ENCODE measurements around the gene TTC33.
"Not testable (repeated sequence)": the region's sequence is repeated elsewhere in the genome, so short reads cannot be mapped to it uniquely, and the experiment has no call there.

GRCh38 chr5:40792691-40793090, 36.9 kb upstream of the TTC33 start:
- TF ChIP-seq POLR2A (IDR thresholded peaks at IDR 0.05); CTCF (IDR thresholded peaks at IDR 0.05 in 4 of 5, conservative IDR thresholded peaks at IDR 0.05 in 1 of 5): not testable (repeated sequence)
